ENCODE measurements around the gene TUBGCP6. TPM values are rescaled to one million over a fixed set of nuclear protein-coding genes. Genes with fewer than 3 reads are reported as not detected.

Gene TUBGCP6
- total and polyA plus RNA-seq, 2 experiments from 2014 or later, result 32.6 to 46.1 TPM

DNA sequence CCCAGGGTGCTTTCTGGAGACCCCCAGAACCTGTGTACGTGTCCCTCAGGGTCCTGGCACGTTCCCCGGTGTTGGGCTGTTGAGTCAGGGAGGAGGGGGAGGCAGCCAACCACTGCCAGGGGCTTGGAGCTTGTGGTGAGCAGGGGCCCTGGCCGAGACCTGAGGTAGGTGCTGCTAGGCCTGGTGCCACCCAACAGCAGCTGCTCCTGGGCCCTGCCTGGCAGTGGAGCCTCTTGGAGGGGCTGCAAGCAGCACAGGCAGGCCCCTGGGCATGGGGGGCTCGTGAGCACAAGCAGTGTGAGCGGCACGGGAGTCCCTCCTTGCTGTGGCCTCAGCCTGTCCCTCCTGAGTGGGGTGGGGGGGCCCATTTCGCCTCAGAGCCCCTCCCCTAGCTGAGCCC, 51.2 kb downstream of the TUBGCP6 start:
- H3K36me3 ChIP-seq, result peaks cover 7% of the 10 kb centered on the region
- H3K9me3 ChIP-seq (ENCODE audit: low read depth), result no peaks in the 10 kb centered on the region
- H3K27ac ChIP-seq, result no peak overlapping the region
- H3K27me3 ChIP-seq, result no peaks in the 10 kb centered on the region
- peaks cover 29% of the 10 kb centered on the region for H3K4me1 ChIP-seq (ENCODE audit: low read depth)
- H3K4me3 ChIP-seq, result no peak overlapping the region
- no peak for TF ChIP-seq CTCF (IDR thresholded peaks at IDR 0.05; ENCODE audit: low read depth, low read length)
- no peak for DNase-seq (ENCODE audit: low read depth in 1 of 2, low spot score in 1 of 2)

- no peak overlapping the region for H3K4me3 ChIP-seq
- peaks cover 2% of the 10 kb centered on the region for H3K36me3 ChIP-seq
- H3K4me1 ChIP-seq (ENCODE audit: low read depth), result peaks cover 29% of the 10 kb centered on the region
- TF ChIP-seq CTCF (IDR thresholded peaks at IDR 0.05; ENCODE audit: low read depth, low read length), result no peak
- no peaks in the 10 kb centered on the region for H3K9me3 ChIP-seq (ENCODE audit: low read depth)
- no peak for DNase-seq (ENCODE audit: low read depth in 1 of 2, low spot score in 1 of 2)
- no peaks in the 10 kb centered on the region for H3K27me3 ChIP-seq
- H3K27ac ChIP-seq, result no peak overlapping the region
These were observed 52.2 kb downstream of the TUBGCP6 start for GRCh38 chr22:50192436-50193204.

DNA sequence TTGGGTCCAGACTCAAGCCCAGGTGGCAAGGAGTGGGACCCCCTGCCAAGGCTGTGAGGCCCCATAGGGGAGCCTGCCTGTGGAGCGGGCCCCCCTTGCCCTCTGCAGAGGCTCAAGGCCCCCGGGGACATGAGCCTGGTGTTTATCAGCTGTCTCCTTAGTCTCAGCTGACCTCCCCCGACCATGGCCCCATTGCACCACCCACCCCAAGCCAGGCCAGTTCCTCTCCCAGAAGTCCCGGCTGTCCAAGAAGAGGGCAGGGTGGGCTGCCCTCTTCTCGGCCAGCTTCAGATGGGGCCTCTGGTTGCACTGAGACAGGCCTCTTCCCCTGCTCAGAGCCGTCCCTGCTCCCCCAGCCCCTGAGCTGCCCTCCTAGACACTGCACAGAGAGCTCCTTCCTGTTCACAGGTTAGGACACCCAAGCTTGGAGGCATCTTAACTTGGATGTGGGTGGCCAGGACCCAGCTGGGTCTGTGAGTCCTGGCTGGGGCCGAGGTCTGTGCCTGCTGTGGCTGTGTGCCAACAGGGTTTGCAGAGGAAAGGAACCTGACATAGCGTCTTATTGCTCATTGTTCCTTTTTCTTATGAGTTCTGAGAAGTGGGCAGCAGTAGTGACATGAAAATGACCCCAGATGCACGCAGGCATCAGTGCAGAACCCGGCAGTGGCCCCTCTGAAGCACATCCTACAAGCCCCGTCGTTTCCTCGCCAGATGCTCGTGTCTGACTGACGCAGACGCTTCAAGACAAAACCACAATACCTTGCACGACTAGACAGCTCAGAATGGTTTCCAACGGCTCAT, 53.7 kb downstream of the TUBGCP6 start:
- TF ChIP-seq CTCF (IDR thresholded peaks at IDR 0.05; ENCODE audit: low read depth, low read length), result no peak
- Histone ChIP-seq H3K4me1 (ENCODE audit: low read depth) (peaks cover 29% of the 10 kb centered on the region), H3K9me3 (ENCODE audit: low read depth) (no peaks in the 10 kb centered on the region), H3K27ac (peak overlapping the region; percentile 93), H3K4me3 (no peak overlapping the region), H3K36me3 (no peaks in the 10 kb centered on the region), H3K27me3 (no peaks in the 10 kb centered on the region)
- DNase-seq (ENCODE audit: low read depth in 1 of 2, low spot score in 1 of 2), result peak in 1 of 2 donors; percentile 54

DNA sequence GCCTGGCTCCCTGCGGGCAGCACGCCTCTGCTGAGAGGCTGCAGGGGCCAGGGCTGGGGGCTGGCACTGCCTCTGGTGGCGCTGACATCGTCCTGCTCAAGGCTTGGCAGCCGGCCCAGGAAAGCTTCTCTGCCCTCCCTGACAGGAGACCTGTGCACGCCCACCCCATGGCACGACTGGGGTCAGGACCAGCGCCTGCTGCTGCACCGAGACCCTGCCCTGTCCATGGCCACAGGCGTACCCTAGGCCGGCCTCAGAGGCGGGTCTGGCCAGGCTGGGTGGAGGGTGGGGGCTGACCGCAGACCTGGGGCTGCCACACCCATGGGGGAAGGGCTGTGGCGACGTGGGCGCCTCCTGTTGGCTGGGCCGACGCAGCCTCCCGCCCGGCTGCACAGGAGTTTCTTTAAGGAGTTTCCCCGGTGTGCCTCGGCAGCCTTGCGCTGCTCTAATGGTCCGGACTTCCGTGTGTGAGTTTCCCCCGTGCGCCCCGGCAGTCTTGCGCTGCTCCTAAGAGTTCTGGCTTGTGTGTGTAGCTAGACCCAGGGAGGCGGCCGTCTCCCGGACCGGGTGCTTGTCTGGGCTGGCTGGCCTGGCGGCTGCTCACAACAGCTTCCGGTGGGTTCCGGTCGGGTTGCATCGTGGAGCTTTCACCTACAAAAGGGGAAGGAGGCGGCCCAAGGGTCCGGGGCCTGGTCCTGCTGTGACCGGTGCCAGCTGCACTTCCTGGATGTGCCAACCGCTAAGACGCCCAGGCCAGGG, 54.5 kb downstream of the TUBGCP6 start:
- no peaks in the 10 kb centered on the region for H3K27me3 ChIP-seq
- TF ChIP-seq CTCF (IDR thresholded peaks at IDR 0.05; ENCODE audit: low read depth, low read length), result peak; percentile 32
- no peaks in the 10 kb centered on the region for H3K9me3 ChIP-seq (ENCODE audit: low read depth)
- H3K27ac ChIP-seq, result peak overlapping the region; percentile 93
- peaks cover 29% of the 10 kb centered on the region for H3K4me1 ChIP-seq (ENCODE audit: low read depth)
- DNase-seq (ENCODE audit: low read depth in 1 of 2, low spot score in 1 of 2), result peak; percentile 43 to 50
- no peak overlapping the region for H3K4me3 ChIP-seq
- H3K36me3 ChIP-seq, result no peaks in the 10 kb centered on the region

- Histone ChIP-seq H3K4me1 (ENCODE audit: low read depth) (peaks cover 29% of the 10 kb centered on the region), H3K9me3 (ENCODE audit: low read depth) (no peaks in the 10 kb centered on the region), H3K4me3 (no peak overlapping the region), H3K27ac (peak overlapping the region; percentile 93), H3K27me3 (no peaks in the 10 kb centered on the region), H3K36me3 (no peaks in the 10 kb centered on the region)
- no peak for TF ChIP-seq CTCF (IDR thresholded peaks at IDR 0.05; ENCODE audit: low read depth, low read length)
- DNase-seq (ENCODE audit: low read depth in 1 of 2, low spot score in 1 of 2), result no peak
These were observed 55.0 kb downstream of the TUBGCP6 start for GRCh38 chr22:50189849-50190181.

All from cardiac muscle cell (in vitro differentiated cells and primary cell).